HG02981 (cell line): Measurements from ENCODE around the gene LUZP1.

Source experiments
- ATAC-seq: cut with Tn5 transposase; IDR thresholded peaks from one replicate; pipeline ENCODE4 v1.9.1; 2021; ENCODE audit warnings: mild to moderate bottlenecking, moderate library complexity; ENCODE audit not compliant: unreplicated experiment

The LUZP1 gene

DNA sequence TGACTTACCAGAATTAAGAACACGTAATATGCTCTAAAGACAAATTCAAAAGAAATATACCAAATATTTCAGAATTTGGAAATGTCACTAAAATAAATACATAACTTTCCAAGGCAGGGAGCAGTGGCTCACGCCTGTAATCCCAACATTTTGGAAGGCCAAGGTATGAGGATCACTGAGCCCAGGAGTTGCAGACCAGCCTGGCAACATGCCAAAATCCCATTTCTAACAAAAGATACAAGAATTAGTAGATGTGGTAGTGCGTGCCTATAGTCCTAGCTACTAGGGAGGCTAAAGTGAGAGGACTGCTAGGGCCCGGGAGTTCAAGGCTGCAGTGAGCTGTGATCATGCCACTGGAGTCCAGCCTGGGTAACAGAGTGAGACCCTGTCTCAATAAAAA is 11.7 kb downstream of the LUZP1 start:
- no peak for ATAC-seq

GRCh38 chr1:23152966-23153684 is 15.5 kb downstream of the LUZP1 start:
- ATAC-seq: no peak

DNA sequence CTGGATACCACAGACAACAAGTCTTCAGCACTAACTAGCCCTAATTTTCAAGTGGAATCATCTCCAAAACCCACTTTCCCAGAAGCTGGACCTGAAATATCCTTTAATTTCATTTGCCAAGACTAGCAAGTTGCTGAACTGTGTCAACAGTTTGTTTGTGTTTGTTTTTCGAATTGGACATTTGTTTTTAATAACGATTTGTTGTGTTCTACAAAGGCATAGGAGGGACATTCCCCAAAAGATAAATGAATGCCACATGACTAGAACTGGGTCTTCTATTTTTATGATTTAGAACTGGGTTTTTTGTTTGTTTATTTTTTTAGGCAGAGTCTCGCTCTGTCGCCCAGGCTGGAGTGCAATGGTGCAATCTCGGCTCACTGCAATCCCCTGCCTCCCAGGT is 17.9 kb downstream of the LUZP1 start:
- ATAC-seq: no peak

DNA sequence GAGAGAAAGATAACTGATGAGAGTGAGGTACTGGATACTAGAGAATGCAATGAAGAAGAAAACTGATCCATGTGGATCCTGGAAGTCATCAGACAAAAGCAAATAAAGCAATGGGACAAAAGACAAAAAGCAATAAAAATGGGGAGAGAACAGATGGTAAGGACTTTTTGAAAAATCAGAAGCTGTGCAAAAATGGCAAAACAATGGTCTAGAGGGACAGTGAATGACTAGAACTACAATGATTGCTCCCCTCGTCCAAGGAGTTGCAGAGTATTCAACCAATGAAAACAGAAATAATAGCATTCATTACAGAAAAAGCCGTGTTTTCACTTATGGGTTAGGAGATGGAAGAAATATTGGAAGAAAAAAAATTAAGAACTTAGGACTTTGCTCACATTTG is 18.5 kb downstream of the LUZP1 start:
- no peak for ATAC-seq

GRCh38 chr1:23149114-23149513 is 19.5 kb downstream of the LUZP1 start:
- no peak for ATAC-seq

GRCh38 chr1:23148084-23148483 is 20.6 kb downstream of the LUZP1 start:
- no peak for ATAC-seq

DNA sequence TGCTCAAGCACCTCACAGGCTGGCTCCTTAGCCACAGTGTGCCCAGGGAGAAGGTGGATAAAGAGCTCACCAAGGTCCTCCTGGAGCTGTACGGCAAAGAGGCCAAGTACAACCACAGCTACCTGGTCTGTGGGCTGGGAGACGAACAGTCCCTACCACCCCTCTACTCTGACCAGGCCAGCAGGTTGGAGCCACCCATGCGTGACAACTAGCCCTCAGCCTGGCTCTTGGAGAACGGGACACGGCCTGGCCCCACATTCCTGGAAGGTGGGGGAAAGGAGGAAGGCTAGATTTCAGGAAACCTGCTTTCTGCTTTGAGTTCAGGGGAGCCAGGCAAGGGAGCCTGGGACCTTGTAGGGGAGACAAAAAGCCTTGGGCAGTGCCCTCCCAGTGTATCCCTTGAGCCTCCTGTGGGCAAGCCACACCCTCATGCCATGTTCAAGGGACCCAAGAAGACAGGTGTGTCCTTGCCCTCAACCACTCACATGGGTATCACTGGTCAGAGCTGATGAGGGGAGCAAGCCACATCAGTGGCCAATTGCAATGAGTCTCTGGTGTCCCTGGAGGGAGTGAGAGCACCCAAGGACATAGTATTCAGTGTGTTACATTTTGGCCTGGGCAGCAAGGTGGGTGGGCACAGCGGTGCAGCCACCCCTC is 27.6 kb downstream of the LUZP1 start:
- no peak for ATAC-seq

- no peak for ATAC-seq
Observed at GRCh38 chr1:23135268-23135667, 33.4 kb downstream of the LUZP1 start.

GRCh38 chr1:23134055-23134454 is 34.6 kb downstream of the LUZP1 start:
- no peak for ATAC-seq

GRCh38 chr1:23133587-23133986 is 35.1 kb downstream of the LUZP1 start:
- ATAC-seq: no peak

- no peak for ATAC-seq
Observed at GRCh38 chr1:23132033-23132432, 36.6 kb downstream of the LUZP1 start.

DNA sequence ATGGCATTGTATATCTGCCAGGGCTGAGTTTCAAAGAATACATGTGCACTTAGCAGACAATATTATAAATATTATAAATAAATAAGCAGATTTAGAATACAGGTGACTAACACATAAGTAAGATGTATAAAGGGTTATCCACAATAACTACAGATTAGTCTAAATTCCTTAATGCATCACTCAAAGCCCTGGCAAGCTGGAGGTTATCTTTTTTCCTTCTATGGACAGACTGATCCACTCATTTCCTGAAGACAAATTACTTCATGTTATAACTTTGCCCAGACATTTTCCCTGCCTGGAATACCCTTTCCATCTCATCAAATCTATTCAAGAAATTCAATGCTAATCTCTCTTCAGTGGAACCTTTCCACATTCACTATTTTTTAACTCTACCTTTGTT is 38.8 kb downstream of the LUZP1 start:
- ATAC-seq: no peak

GRCh38 chr1:23126801-23127200 is 41.9 kb downstream of the LUZP1 start:
- ATAC-seq: no peak

DNA sequence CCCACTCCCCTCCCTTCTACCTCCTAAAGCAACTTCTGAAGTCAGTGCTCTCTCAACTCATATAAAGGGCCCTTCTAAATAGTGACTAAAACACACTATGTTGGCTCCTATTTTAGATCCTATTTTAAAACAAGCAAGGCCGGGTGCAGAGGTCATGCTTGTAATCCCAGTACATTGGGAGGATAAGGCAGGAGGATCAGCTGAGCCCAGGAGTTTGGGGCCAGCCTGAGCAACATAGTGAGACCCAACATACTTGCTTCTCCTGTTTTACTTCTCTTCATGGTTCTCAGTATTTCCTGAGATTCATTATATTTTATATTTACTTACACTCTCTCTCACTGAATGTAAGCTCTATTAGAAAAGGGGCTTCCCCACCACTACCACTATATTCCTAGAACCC is 42.5 kb downstream of the LUZP1 start:
- ATAC-seq: no peak

GRCh38 chr1:23125489-23125888 is 43.2 kb downstream of the LUZP1 start:
- ATAC-seq: no peak

- no peak for ATAC-seq
Observed at GRCh38 chr1:23124259-23125026, 44.2 kb downstream of the LUZP1 start.

- ATAC-seq: no peak
Observed at GRCh38 chr1:23123528-23123927, 45.1 kb downstream of the LUZP1 start.

DNA sequence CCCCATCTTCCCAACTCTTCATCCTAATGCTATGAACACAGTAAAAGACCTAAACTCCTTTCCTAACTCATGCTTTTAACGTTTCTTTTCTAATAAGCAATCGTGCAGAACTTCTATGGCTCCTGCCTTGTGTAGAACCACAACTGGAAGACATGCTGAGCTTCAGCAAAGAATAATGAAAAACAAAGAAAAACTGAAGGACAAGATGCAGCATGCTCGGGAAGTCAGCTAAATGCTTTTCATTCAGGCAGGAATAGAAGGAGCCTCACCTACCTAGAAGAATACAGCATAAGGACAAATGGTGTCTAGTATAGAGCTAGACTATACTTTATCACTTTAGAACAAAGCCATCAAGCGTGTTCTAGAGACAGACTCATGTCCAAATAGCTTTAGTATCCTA is 45.9 kb downstream of the LUZP1 start:
- ATAC-seq: no peak

DNA sequence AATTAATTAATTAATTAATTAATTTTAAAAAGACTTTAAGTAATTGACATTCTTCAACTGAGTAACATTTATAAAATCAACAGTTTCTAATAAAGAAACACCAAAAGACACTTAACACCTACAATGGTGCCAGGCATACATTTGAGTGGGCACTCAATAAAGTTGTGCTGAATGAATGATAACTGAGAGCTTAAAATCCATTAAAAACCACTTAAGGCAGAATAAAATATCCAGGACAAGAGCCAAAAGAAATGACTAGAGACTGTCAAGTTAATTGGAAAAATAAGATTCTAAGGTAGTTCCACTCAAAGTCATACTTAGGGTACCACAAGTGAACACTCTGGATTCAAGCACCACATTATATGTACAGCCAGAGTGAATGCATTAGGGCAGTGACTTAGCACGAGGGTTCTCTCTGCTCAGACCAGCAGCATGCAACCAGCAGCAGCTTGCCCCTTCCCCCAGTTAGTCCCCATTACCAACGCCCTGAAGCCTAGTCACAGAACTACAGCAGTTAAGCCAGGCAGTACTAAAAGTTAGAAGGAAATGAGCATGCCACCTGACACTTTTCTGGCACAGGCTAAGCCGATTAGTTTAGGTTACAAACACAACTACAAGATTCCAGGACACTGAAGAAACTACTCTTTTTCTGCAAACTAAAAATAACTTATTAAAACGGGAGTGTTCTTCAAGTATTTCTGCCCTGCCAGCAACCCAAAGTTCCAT is 46.5 kb downstream of the LUZP1 start:
- no peak for ATAC-seq

DNA sequence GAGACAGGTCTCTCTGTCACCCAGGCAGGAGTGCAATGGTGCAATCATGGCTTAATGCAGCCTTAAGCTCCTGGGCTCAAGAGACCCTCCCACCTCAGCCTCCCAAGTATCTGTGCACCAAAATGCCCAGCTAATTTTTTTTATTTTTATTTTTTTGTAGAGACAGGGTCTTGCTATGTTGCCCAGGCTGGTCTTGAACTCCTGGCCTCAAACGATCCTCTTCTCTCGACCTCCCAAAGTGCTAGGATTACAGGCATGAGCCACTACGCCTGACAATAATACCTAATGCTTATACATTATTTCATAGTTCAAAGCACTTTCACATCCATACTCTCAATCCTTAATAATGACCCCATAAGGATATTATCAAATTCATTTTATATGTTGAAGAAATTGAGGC is 48.3 kb downstream of the LUZP1 start:
- no peak for ATAC-seq
